ENCODE measurements around the gene KLF11.
A peak's percentile ranks its signal among the peaks of the same experiment; 100 is the strongest.

Gene KLF11

DNA sequence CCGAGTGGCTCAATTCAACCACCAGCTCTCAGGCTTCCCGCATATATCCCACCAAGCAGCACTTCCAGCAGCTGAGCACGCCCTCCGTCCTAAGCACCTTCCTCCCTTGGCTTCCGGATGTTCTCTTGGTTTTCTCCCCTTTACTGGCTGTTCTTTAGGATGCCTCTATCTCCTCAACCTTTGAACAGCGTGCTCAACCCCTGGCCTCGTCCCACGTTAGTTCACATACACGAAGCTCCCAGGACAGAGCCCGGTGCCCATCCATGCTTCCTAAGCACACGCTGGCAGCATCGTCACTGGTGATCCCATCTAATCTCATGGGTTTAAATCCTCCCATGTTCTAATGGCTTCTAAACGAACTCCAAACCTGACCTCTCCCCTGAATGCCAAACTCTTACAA lies 33.2 kb downstream of the KLF11 start:
- no peak for DNase-seq (ENCODE audit: low spot score)
- CTCF ChIA-PET: interaction anchor here (0.6 to 1.2 kb wide), 3 partner anchors 20 to 358 kb away, joined by 4 to 5 read pairs (median 5); no protein-coding TSS in a partner anchor
- POLR2A ChIA-PET (ENCODE audit: low non-redundant PET): no interaction called here
- TF ChIP-seq, protein P1, sequence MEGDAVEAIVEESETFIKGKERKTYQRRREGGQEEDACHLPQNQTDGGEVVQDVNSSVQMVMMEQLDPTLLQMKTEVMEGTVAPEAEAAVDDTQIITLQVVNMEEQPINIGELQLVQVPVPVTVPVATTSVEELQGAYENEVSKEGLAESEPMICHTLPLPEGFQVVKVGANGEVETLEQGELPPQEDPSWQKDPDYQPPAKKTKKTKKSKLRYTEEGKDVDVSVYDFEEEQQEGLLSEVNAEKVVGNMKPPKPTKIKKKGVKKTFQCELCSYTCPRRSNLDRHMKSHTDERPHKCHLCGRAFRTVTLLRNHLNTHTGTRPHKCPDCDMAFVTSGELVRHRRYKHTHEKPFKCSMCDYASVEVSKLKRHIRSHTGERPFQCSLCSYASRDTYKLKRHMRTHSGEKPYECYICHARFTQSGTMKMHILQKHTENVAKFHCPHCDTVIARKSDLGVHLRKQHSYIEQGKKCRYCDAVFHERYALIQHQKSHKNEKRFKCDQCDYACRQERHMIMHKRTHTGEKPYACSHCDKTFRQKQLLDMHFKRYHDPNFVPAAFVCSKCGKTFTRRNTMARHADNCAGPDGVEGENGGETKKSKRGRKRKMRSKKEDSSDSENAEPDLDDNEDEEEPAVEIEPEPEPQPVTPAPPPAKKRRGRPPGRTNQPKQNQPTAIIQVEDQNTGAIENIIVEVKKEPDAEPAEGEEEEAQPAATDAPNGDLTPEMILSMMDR (conservative IDR thresholded peaks at IDR 0.05; ENCODE audit: low read depth): no peak
- no peak overlapping the region for H3K27ac ChIP-seq

DNA sequence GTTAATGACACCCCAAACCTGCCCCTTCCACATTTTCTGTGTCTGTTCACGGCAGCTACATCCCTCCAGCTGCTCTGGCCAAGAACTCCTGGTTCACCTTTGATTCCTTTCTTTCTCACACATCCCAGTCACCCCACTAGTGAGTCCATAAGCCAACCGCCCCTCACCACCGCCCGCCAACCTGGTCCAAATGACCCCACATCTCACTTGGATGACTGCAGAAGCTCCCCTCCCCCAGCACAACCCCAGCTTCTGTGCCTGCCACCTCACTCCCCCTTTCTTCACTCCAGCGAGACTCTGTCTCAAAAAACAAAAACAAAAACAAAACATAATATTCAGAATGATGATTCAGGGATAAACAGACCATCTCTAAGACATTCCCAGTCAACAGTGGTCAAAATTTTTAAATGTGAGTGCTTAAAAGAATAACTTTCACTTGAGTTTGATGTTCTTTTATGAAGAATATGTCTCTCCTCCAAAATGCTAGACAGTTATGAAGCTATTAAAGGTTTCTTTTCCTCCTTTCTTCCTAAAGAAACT lies 33.7 kb downstream of the KLF11 start:
- POLR2A ChIA-PET (ENCODE audit: low non-redundant PET): no interaction called here

DNA sequence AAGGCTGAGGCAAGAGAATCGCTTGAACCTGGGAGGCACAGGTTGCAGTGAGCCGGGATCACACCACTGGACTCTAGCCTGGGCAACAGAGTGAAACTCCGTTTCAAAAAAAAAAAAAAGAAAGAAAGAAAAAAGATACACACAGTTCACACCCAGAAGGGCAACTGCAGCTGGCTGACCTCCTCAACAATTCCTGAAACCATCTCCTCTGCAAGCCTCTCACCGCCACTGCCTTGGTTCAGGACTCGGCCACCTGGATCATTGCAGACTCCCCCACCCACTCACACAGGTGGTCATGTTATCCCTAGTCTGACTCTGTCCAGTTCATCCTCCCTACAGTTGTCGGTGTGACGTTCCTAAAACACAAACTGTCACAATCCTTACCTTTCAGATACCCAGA lies 34.7 kb downstream of the KLF11 start:
- CTCF ChIA-PET: interaction anchor here (0.5 to 2.4 kb wide), 2 partner anchors 20 to 203 kb away, joined by 3 to 13 read pairs; no protein-coding TSS in a partner anchor
- POLR2A ChIA-PET (ENCODE audit: low non-redundant PET): no interaction called here
- H3K27ac ChIP-seq: no peak overlapping the region
- DNase-seq (ENCODE audit: low spot score): no peak
- TF ChIP-seq, protein P1 (conservative IDR thresholded peaks at IDR 0.05; ENCODE audit: low read depth): no peak

More for the DNA sequence above, 33.7 kb downstream of the KLF11 start:
- TF ChIP-seq, protein P1 (conservative IDR thresholded peaks at IDR 0.05; ENCODE audit: low read depth): no peak
- no peak for DNase-seq (ENCODE audit: low spot score)
- CTCF ChIA-PET: interaction anchor here (1.2 kb wide), 2 partner anchors 20 to 358 kb away, joined by 5 read pairs; no protein-coding TSS in a partner anchor
- no peak overlapping the region for H3K27ac ChIP-seq

DNA sequence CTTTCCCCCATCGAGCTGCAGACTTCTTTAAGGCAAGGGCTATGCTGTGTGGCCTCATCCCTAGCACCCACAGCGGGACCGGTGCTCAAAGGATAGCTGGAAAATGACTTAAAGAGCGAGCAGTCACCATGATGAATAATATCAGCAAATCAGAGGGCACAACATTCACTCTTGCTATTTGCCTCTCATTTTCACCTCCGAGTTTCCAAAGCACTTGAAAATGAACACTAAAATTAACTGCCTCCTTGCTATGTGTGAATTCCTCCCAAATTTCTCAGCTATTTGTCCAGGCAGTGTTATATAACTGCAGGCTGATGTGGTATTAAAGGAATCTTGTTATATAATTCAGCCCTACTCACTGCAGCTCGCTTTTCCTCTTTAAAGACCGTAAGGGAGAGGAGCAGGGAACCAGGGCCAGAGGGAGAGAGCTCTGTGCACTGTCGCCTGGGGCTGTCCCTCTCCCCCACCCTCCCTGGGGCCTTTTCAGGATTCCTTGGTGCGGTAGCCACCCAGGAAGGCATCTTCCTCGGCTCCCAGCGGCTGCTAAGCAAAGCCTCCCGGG lies 35.4 kb downstream of the KLF11 start:
- DNase-seq (ENCODE audit: low spot score): no peak
- ChIA-PET POLR2A (ENCODE audit: low non-redundant PET) (no interaction called here), CTCF (interaction anchor here (0.6 to 2.4 kb wide), 4 partner anchors 12 to 794 kb away, joined by 3 to 13 read pairs (median 3); no protein-coding TSS in a partner anchor)
- TF ChIP-seq, protein P1 (conservative IDR thresholded peaks at IDR 0.05; ENCODE audit: low read depth): no peak
- peak overlapping the region; percentile 53 for H3K27ac ChIP-seq

DNA sequence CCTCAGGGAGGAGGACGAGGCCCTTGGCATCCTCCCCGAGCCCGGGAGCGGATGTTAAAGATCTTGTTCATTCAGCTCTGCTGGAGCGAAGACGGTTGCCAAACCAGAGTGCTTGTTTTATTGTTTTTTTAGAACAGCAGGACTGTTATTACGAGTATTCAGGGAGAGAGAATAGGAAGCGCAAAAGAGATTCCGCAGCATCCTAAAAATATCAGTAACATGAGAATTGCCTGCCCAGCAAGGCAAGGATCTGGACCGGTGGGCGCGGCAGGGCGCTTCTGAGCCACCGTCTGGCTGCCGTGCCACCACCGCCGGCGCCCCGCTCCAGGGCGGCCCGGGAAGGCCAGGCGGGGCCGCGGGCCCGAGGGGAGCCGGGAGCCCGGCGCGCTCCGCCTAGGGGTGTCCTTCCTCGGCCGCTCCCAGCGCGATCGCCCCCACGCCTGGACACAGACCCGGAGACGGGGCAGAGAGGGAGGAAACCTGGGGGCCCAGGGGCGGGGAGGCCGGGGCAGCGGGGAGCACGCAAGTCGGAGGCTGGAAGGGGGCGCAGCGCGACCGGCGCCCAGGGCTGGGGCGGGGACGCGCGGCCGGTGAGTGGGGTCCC lies 36.0 kb downstream of the KLF11 start:
- peak overlapping the region; percentile 53 for H3K27ac ChIP-seq
- TF ChIP-seq, protein P1 (conservative IDR thresholded peaks at IDR 0.05; ENCODE audit: low read depth): no peak
- DNase-seq (ENCODE audit: low spot score): peak; percentile 30
- CTCF ChIA-PET: interaction anchor here (0.6 to 2.4 kb wide), 4 partner anchors 13 to 795 kb away, joined by 3 to 13 read pairs (median 3); no protein-coding TSS in a partner anchor
- POLR2A ChIA-PET (ENCODE audit: low non-redundant PET): no interaction called here

DNA sequence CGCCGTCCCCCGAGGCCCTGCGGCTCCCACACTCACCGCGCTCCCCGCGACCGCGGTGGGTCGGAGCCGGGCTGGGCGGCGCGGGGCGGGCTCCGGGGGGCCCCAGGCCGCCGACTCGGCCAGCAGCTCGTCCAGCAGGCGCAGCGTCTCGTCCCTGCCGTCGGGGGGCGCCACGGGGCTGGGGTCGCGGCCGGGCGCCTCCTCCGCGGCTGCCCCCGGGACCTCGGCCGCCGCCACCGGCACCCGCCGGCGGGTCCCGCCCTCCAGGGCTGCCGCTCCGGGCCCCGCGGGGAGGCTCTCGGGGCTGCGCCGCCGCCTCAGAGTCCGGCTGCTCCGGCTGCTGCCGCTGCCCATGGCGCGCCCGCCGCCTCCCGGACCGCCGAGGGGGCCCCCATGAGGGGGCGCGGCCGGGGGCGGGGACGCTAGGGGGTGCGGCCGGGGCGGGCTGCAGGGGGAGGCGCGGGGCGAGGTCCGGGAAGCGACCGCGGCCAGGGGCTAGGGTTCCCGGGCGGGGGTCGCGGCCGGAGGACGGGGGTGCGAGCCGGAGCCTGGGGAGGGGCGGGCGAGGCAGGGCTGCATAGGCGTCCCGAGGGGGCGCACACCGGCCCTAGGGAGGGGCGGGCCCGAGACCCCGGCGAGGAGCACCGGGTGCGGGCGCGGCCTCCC lies 36.7 kb downstream of the KLF11 start, which contains the start of gene CYS1:
Gene CYS1, minus strand, starts transcription at position 542 of the 666 bp plus-strand sequence. Its CDS starts 188 bp downstream, at position 354.
- POLR2A ChIA-PET (ENCODE audit: low non-redundant PET): no interaction called here
- peak; percentile 16 for DNase-seq (ENCODE audit: low spot score)

More for the DNA sequence above, 36.7 kb downstream of the KLF11 start, which contains the start of gene CYS1:
- TF ChIP-seq, protein P1 (conservative IDR thresholded peaks at IDR 0.05; ENCODE audit: low read depth): peak; percentile 39; the same call in 1 of the 2 replicates
- H3K27ac ChIP-seq: peak within 1 kb of the TSS; percentile 53
- CTCF ChIA-PET: interaction anchor here (2.4 kb wide), 1 partner anchor 18 kb away, joined by 13 read pairs; no protein-coding TSS in a partner anchor

Measured in RWPE1 (cell line).